Measurements from ENCODE around the gene CPTP. TPM values are rescaled to one million over a fixed set of nuclear protein-coding genes. Genes with fewer than 3 reads are reported as not detected.

The CPTP gene
- total RNA-seq, 1 donor from 2014 or later: 99.2 TPM

DNA sequence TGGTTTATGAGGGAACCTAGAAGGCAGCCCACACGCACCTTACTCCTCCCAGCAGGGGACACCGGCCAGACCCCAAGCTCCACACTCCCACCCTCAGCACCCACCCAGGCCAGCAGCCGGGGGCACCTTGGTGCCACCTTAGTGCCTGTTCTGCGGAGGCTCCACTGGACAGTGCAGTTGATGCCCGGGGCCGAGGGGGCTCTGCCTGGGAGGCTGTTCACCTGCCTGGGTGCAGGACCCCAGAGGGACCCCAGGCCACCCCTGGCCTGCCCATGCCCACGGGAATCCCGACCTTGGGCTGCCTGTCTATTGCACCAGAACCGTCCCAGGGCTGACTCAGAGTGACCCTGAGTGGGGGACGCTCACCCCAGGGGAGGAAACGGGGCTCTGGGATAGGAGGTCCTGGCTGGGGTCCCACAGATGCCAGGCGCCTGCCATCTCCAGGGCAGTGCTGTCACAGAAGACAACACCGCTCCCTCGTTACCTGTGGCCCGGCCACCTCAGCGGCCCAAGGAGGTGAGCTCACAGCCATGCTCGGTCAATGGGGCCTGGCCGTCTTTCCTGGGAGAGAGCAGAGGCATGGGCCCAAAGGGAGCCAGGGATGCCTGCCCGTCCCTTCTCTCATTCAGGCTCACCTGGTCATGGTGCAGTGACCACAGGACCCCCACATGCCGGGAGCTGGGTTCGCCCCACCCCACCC lies 43.7 kb upstream of the CPTP start:
- H3K4me3 ChIP-seq: no peak overlapping the region
- H3K36me3 ChIP-seq: no peaks in the 10 kb centered on the region
- intact Hi-C loops (cut with micrococcal nuclease): no loop called here
- peak overlapping the region; percentile 68 for H3K27ac ChIP-seq (replicated peaks)
- H3K9me3 ChIP-seq (replicated peaks): no peaks in the 10 kb centered on the region
- H3K4me1 ChIP-seq: peaks cover 11% of the 10 kb centered on the region
- DNase-seq: no peak
- TF ChIP-seq, protein P1, sequence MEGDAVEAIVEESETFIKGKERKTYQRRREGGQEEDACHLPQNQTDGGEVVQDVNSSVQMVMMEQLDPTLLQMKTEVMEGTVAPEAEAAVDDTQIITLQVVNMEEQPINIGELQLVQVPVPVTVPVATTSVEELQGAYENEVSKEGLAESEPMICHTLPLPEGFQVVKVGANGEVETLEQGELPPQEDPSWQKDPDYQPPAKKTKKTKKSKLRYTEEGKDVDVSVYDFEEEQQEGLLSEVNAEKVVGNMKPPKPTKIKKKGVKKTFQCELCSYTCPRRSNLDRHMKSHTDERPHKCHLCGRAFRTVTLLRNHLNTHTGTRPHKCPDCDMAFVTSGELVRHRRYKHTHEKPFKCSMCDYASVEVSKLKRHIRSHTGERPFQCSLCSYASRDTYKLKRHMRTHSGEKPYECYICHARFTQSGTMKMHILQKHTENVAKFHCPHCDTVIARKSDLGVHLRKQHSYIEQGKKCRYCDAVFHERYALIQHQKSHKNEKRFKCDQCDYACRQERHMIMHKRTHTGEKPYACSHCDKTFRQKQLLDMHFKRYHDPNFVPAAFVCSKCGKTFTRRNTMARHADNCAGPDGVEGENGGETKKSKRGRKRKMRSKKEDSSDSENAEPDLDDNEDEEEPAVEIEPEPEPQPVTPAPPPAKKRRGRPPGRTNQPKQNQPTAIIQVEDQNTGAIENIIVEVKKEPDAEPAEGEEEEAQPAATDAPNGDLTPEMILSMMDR (IDR thresholded peaks at IDR 0.05; ENCODE audit: borderline replicate concordance): no peak
- H3K27me3 ChIP-seq (ENCODE audit: low read depth): peaks cover 15% of the 10 kb centered on the region

GRCh38 chr1:1281533-1282321 lies 42.9 kb upstream of the CPTP start:
- peaks cover 11% of the 10 kb centered on the region for H3K4me1 ChIP-seq
- no peaks in the 10 kb centered on the region for H3K9me3 ChIP-seq (replicated peaks)
- H3K27me3 ChIP-seq (ENCODE audit: low read depth): peaks cover 23% of the 10 kb centered on the region
- H3K27ac ChIP-seq (replicated peaks): peak overlapping the region; percentile 68
- peak; percentile 85 for DNase-seq
- H3K36me3 ChIP-seq: no peaks in the 10 kb centered on the region
- TF ChIP-seq, protein P1 (IDR thresholded peaks at IDR 0.05; ENCODE audit: borderline replicate concordance): no peak
- intact Hi-C loops (cut with micrococcal nuclease): no loop called here
- no peak overlapping the region for H3K4me3 ChIP-seq

- Histone ChIP-seq H3K27ac (replicated peaks) (no peak overlapping the region), H3K36me3 (no peaks in the 10 kb centered on the region), H3K4me1 (peaks cover 11% of the 10 kb centered on the region), H3K27me3 (ENCODE audit: low read depth) (peaks cover 34% of the 10 kb centered on the region), H3K4me3 (no peak overlapping the region), H3K9me3 (replicated peaks) (no peaks in the 10 kb centered on the region)
- intact Hi-C loops (cut with micrococcal nuclease): no loop called here
- DNase-seq: no peak
- TF ChIP-seq, protein P1 (IDR thresholded peaks at IDR 0.05; ENCODE audit: borderline replicate concordance): no peak
These were observed 41.6 kb upstream of the CPTP start for GRCh38 chr1:1282998-1283397.

- H3K27ac ChIP-seq (replicated peaks): no peak overlapping the region
- TF ChIP-seq, protein P1 (IDR thresholded peaks at IDR 0.05; ENCODE audit: borderline replicate concordance): no peak
- H3K27me3 ChIP-seq (ENCODE audit: low read depth): peaks cover 34% of the 10 kb centered on the region
- DNase-seq: no peak
- no peaks in the 10 kb centered on the region for H3K9me3 ChIP-seq (replicated peaks)
- no peak overlapping the region for H3K4me3 ChIP-seq
- intact Hi-C loops (cut with micrococcal nuclease): no loop called here
- peaks cover 11% of the 10 kb centered on the region for H3K4me1 ChIP-seq
- H3K36me3 ChIP-seq: no peaks in the 10 kb centered on the region
These were observed 40.8 kb upstream of the CPTP start for GRCh38 chr1:1283821-1284220.

GRCh38 chr1:1284221-1285101 lies 40.1 kb upstream of the CPTP start:
- Histone ChIP-seq H3K27ac (replicated peaks) (no peak overlapping the region), H3K4me3 (no peak overlapping the region), H3K4me1 (peaks cover 11% of the 10 kb centered on the region), H3K27me3 (ENCODE audit: low read depth) (peaks cover 34% of the 10 kb centered on the region), H3K36me3 (no peaks in the 10 kb centered on the region), H3K9me3 (replicated peaks) (no peaks in the 10 kb centered on the region)
- DNase-seq: no peak
- intact Hi-C loops (cut with micrococcal nuclease): no loop called here
- TF ChIP-seq, protein P1 (IDR thresholded peaks at IDR 0.05; ENCODE audit: borderline replicate concordance): no peak

All from left ventricle myocardium inferior (tissue), 1 donor.